Right lobe of liver (tissue), 6 donors: ENCODE results near the gene FURIN. TPM values are rescaled to one million over a fixed set of nuclear protein-coding genes. Genes with fewer than 3 reads are reported as not detected.
A peak's percentile ranks its signal among the peaks of the same experiment; 100 is the strongest.

Source experiments
- ATAC-seq, 4 donors: fragments of 200-7000 bp; cut with Tn5 transposase; one replicate each; pipeline ENCODE4 v1.9.1; 2020; ENCODE audit warnings: mild to moderate bottlenecking in 4 of 4, moderate library complexity in 4 of 4
- DNase-seq, 3 donors: peaks; one replicate each; pipeline ENCODE4 v3.0.0-alpha.2; 2020
- H3K27ac ChIP-seq, 3 donors: fragments of 200-600 bp; one replicate each; pipeline ENCODE4 v1.8.0; 2022
- H3K27me3 ChIP-seq, 2 donors: fragments of 200-600 bp; one replicate each; pipeline ENCODE4 v1.8.0; 2022
- H3K36me3 ChIP-seq, 4 donors: fragments of 200-600 bp; sonication (generic) in 1 of 4; one replicate each; pipeline versions ENCODE4 v1.5.1 to v1.8.0; 2017 to 2022; ENCODE audit warnings: control low read depth in 1 of 4
- H3K4me1 ChIP-seq, 4 donors: fragments of 200-600 bp; sonication (generic) in 1 of 4; one replicate each; pipeline versions ENCODE4 v1.5.1 to v1.8.0; 2017 to 2022; ENCODE audit warnings: control low read depth in 1 of 4
- H3K4me3 ChIP-seq, 3 donors: fragments of 200-600 bp; one replicate each; pipeline ENCODE4 v1.8.0; 2022
- H3K9me3 ChIP-seq, 4 donors: fragments of 200-600 bp; sonication (generic) in 1 of 4; one replicate each; pipeline versions ENCODE4 v1.5.1 to v1.8.0; 2017 to 2022; ENCODE audit warnings: control low read depth in 1 of 4
- POLR2A ChIP-seq: fragments of 450-650 bp; IDR thresholded peaks from one replicate; pipeline ENCODE4 v1.6.1; 2017; ENCODE audit warnings: antibody characterized with exemption, mild to moderate bottlenecking
- WGBS: methylation state at CpG from one replicate; pipeline ENCODE4 v1.1.6; 2018; ENCODE audit warnings: low coverage, low lambda C conversion rate; ENCODE audit not compliant: insufficient coverage; ENCODE audit errors: missing lambda C conversion rate; 5-methylcytosine and 5-hydroxymethylcytosine counted together
- intact Hi-C, 2 donors: fragments of 100-400 bp; cut with DNase I; formaldehyde crosslinking; loops; one replicate each; pipeline versions ENCODE4 v1.11.2 to v1.14.1; 2022
- total RNA-seq, 6 experiments: library from RNA; depleted of rRNA in 2 of 6; stranded (reverse); fragments of >200 nt in 2 of 6; fragmentation: NEBNext Ultra II Directional in 3 of 6; extraction: Animal tissue kit (Norgen Biotek cat#: 25700) in 3 of 6; gene quantifications; one replicate each; pipeline versions ENCODE4 v1.1.0 to v1.2.4, GENCODE V29; 2016 to 2023
- TF ChIP-seq, protein P1 (sequence below), 4 donors: fragments of 200-600 bp in 3 of 4; fragments of 450-650 bp in 1 of 4; IDR thresholded peaks; one replicate each; pipeline versions ENCODE4 v1.5.1 to v1.8.0; 2016 to 2022; ENCODE audit warnings: antibody characterized with exemption in 4 of 4, mild to moderate bottlenecking in 2 of 4
- donor health status: DM: no; HTN: yes; CAD: no.
- donor health status: DM: no; HTN: no; CAD: no.
- donor health status: DM: no; HTN: no; CAD: no.
- donor health status: DM: no; HTN: yes; CAD: no.
- donor health status: DM: no; HTN: yes; CAD: no.

The FURIN gene
- total RNA-seq, 6 experiments from 2014 or later = 122 to 232 (median 189) TPM

DNA sequence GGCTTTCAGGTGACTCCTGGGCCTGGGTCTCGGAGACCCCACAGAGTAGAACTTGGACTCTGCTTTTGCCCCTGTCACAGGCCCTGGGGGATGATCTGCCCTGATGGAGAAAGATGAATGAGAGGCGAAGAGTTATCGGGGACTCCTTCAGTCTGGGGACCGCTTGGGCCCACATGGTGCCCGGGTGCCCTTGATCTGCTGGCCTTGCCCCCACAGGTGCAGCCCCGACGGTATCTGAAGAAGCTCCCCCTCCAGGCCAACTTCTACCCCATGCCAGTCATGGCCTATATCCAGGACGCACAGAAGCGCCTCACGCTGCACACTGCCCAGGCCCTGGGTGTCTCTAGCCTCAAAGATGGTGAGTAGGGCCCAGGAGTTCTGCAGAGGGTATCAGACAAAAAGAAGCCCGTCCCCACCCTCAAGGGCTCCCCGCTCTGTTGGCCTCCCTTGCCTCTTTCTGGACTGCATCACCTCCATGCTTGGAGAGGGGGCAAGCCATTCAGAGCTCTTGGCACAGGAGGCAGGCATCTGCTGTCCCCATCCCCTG lies 45.1 kb downstream of the FURIN start:
- Histone ChIP-seq H3K27me3 (no peaks in the 10 kb centered on the region), H3K27ac (peak overlapping the region in 1 of 3 donors; percentile 2), H3K4me3 (no peak overlapping the region), H3K9me3 (no peaks in the 10 kb centered on the region), H3K36me3 (peaks cover 12 to 83% (median 56%) of the 10 kb centered on the region in 4 donors), H3K4me1 (peaks cover 0 to 18% (median 0%) of the 10 kb centered on the region in 4 donors)
- intact Hi-C loops = loop anchor here in 1 of 2 donors (10.0 kb wide), 1 partner anchor 269 kb away; no protein-coding TSS in a partner anchor
- ATAC-seq (no peak), DNase-seq (peak in 2 of 3 donors; percentile 14 to 46)
- 83% methylated on average over 5 of the region's 12 CpGs for WGBS
- TF ChIP-seq POLR2A = no peak
- TF ChIP-seq, protein P1, sequence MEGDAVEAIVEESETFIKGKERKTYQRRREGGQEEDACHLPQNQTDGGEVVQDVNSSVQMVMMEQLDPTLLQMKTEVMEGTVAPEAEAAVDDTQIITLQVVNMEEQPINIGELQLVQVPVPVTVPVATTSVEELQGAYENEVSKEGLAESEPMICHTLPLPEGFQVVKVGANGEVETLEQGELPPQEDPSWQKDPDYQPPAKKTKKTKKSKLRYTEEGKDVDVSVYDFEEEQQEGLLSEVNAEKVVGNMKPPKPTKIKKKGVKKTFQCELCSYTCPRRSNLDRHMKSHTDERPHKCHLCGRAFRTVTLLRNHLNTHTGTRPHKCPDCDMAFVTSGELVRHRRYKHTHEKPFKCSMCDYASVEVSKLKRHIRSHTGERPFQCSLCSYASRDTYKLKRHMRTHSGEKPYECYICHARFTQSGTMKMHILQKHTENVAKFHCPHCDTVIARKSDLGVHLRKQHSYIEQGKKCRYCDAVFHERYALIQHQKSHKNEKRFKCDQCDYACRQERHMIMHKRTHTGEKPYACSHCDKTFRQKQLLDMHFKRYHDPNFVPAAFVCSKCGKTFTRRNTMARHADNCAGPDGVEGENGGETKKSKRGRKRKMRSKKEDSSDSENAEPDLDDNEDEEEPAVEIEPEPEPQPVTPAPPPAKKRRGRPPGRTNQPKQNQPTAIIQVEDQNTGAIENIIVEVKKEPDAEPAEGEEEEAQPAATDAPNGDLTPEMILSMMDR (IDR thresholded peaks at IDR 0.05) = no peak

DNA sequence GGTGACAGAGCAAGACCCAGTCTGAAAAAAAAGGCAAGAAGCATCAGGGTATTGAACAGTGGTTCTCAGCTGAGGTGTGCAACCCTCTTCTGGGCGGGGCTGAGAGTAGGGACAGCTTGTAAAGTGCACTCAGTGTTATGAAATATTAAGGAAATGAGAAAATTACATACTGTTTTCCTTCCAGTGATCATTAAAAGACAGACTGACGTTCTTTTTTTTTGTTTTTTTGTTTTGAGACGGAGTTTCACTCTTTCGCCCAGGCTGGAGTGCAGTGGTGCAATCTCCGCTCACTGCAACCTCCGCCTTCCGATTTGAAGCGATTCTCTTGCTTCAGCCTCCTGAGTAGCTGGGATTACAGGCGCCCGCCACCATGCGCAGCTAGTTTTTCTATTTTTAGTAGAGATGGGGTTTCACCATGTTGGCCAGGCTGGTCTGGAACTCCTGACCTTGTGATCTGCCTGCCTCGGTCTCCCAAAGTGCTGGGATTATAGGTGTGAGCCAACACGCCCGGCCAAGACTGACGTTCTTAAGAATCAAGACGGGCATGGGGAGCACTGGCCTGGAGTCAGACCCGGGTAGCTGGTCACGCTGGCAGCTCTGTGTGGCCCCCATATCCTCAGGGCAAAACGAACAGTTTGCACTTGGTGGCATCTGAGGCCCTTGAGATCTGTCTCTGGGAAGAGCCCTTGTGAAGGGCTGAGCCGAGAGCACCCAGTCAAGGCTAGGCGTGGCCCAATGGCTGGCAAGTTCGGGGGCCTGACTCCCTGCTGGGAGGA lies 46.1 kb downstream of the FURIN start:
- Histone ChIP-seq H3K4me3 (no peak overlapping the region), H3K9me3 (no peaks in the 10 kb centered on the region), H3K4me1 (peaks cover 0 to 18% (median 0%) of the 10 kb centered on the region in 4 donors), H3K27me3 (no peaks in the 10 kb centered on the region), H3K36me3 (peaks cover 12 to 84% (median 57%) of the 10 kb centered on the region in 4 donors), H3K27ac (peak overlapping the region in 1 of 3 donors; percentile 73)
- WGBS = 85% methylated on average over 15 of the region's 22 CpGs
- ATAC-seq (no peak), DNase-seq (peak in 2 of 3 donors; percentile 45 to 53)
- TF ChIP-seq, protein P1 (IDR thresholded peaks at IDR 0.05) = no peak
- no peak for TF ChIP-seq POLR2A
- intact Hi-C loops = loop anchor here in 1 of 2 donors (10.0 kb wide), 1 partner anchor 270 kb away; no protein-coding TSS in a partner anchor

DNA sequence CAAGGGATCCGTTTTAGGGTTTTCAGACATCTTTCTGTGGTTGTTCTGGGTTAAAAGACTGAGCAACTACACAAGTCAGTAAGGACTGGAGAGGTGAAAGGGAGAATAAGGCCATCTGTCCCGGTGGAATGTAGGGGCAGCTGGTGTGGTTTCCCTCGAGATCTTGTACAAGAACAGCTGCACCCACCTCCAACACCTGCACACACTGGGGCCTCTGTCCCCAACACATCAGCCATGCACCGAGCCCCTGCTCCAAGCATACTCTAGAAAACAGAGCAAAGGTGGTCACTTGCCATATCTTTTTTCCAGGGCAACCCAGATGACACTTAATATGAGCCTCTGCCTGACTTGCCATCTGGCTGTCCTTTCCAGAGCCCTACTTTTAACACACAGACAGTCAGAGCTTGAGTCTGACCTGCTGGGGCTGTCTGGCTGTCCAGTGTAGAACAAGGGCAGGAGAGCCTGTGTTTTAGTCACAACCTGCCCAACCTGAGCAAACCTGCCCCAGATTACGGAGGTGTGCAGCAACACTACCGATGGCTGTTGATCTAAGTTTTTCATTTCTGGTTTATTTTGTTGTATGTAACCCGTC lies 46.9 kb downstream of the FURIN start:
- ATAC-seq = peak in 2 of 4 donors; percentile 7 to 44
- Histone ChIP-seq H3K36me3 (peaks cover 12 to 84% (median 59%) of the 10 kb centered on the region in 4 donors), H3K4me1 (peaks cover 0 to 18% (median 0%) of the 10 kb centered on the region in 4 donors), H3K27ac (peak overlapping the region in 1 of 3 donors; percentile 73), H3K4me3 (no peak overlapping the region), H3K9me3 (no peaks in the 10 kb centered on the region), H3K27me3 (no peaks in the 10 kb centered on the region)
- DNase-seq = peak in 2 of 3 donors; percentile 32 to 47
- 58% methylated on average over 6 of the region's 7 CpGs for WGBS
- intact Hi-C loops = loop anchor here in 1 of 2 donors (10.0 kb wide), 1 partner anchor 271 kb away; no protein-coding TSS in a partner anchor
- TF ChIP-seq, protein P1 (IDR thresholded peaks at IDR 0.05) = no peak
- TF ChIP-seq POLR2A = no peak

DNA sequence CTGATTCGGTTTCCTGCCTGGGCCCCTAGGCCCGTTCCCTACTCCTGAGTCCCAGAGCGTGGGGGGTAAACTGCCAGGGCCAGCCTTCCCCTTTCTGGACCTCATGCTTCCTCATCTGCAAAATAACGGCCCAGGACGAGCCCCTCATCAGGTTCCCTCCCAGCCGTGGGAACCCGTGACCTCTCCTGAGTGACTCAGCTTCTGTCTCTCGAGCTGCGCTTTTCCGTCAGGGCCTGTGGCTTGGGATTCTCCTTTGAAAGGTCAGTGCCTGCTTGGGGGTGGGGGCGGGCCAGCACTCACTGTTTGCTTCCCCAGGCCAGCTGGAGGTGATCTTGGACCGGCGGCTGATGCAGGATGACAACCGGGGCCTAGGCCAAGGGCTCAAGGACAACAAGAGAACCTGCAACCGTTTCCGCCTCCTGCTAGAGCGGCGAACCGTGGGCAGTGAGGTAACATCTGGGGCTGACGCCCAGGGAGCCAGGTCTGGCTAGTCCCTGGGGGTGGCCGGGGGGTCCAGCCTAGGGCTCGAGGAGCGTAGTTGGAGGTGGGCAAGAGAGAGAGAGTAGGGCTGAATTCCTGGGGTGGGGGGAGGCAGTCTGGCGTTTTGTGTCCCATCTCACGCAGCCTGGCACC lies 47.5 kb downstream of the FURIN start:
- WGBS = 44% methylated on average over 13 of the region's 25 CpGs
- Histone ChIP-seq H3K36me3 (peaks cover 12 to 84% (median 57%) of the 10 kb centered on the region in 4 donors), H3K9me3 (no peaks in the 10 kb centered on the region), H3K27ac (peak overlapping the region in 2 of 3 donors; percentile 16 to 73), H3K4me3 (no peak overlapping the region), H3K4me1 (peaks cover 0 to 18% (median 0%) of the 10 kb centered on the region in 4 donors), H3K27me3 (no peaks in the 10 kb centered on the region)
- TF ChIP-seq, protein P1 (IDR thresholded peaks at IDR 0.05) = no peak
- peak; percentile 2 for TF ChIP-seq POLR2A
- DNase-seq (peak; percentile 85 to 93 (median 90)), ATAC-seq (peak; percentile 51 to 94 (median 78))
- intact Hi-C loops = loop anchor here in 1 of 2 donors (10.0 kb wide), 1 partner anchor 271 kb away; no protein-coding TSS in a partner anchor
